Measurements from ENCODE around the gene FLNB.
"Not testable (repeated sequence)": the region's sequence is repeated elsewhere in the genome, so short reads cannot be mapped to it uniquely, and the experiment has no call there.

Gene FLNB

GRCh38 chr3:58184309-58184981 is 176.2 kb downstream of the FLNB start:
- DNase-seq (ENCODE audit: low spot score) = no peak

DNA sequence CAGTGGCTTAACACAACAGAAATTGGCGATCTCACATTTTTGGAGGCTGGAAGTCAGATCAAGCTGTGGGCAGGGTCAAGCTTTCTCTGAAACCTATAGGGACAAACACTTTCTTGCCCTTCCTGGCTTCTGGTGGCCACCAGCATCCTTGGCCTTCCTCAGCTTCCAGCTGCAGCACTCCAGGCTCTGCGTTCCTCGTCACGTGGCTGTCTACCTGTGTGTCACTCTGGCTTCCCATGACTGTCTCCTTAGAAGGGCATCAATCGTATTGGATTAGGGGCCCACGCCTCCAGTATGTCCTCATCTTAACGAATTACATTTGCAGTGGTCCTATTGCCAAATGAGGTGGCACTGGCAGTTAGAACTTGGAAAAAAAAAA is 176.7 kb downstream of the FLNB start:
- DNase-seq (ENCODE audit: low spot score) = no peak

GRCh38 chr3:58188173-58188564 is 179.9 kb downstream of the FLNB start:
- no peak for DNase-seq (ENCODE audit: low spot score)

- no peak for DNase-seq (ENCODE audit: low spot score)
These were observed 180.8 kb downstream of the FLNB start for GRCh38 chr3:58188921-58189451.

GRCh38 chr3:58189691-58190090 is 181.5 kb downstream of the FLNB start:
- no peak for DNase-seq (ENCODE audit: low spot score)

GRCh38 chr3:58190291-58190690 is 182.1 kb downstream of the FLNB start:
- no peak for DNase-seq (ENCODE audit: low spot score)

GRCh38 chr3:58190882-58191281 is 182.7 kb downstream of the FLNB start:
- DNase-seq (ENCODE audit: low spot score) = no peak

- DNase-seq (ENCODE audit: low spot score) = no peak
These were observed 183.3 kb downstream of the FLNB start for GRCh38 chr3:58191361-58191991.

DNA sequence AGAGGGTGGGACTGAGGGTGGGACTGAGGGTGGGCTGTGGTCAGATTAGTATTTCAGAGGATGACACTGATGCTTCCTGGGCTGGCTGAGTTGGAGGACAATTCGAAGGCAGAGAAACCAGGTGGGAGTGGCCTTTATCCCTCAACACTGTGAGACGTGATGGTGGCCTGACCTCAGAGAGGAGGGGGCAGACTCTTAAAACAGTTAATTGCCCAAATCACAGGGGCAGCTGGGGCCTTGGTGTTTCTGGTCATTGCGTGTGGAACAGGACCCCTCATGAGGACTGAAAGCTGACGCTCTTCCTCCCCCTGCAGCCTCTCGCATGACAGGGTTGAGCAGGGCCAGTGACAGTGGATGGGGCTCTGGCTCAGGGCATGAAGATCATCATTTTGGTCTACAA is 183.8 kb downstream of the FLNB start:
- DNase-seq (ENCODE audit: low spot score) = no peak

DNA sequence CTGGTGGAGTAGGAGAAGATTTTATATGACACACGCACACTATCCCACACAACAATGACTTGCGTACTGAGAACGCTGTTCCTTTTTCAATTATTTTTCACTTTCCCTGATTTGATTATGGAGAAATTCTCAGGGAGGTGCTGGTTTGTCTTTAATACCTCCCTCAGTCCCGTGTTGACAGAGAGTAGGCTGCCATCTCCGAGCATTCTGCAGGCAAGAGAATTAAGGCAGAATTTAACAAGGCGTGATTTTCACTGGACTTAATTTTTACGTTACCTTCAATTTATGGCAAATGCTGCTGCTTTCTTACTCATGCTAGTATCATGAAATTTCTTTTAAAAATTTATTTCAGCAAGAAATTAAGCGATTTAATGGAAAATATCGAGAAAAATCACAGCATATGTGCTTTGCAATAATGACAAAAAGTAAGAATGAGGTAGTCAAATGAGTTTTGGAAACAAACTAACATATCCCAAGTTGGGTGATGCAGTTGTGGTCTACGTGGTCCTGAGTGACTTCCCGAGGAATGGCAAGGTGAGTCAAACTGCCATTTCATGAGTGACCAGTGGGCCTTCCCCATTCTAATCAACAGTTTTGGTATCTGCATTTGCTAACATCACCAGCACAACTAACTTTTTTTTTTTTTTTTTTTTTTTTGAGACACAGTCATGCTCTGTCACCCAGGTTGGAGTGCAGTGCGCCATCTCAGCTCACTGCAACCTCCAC is 185.6 kb downstream of the FLNB start:
- DNase-seq (ENCODE audit: low spot score) = no peak

GRCh38 chr3:58197588-58197987 is 189.4 kb downstream of the FLNB start:
- no peak for DNase-seq (ENCODE audit: low spot score)

DNA sequence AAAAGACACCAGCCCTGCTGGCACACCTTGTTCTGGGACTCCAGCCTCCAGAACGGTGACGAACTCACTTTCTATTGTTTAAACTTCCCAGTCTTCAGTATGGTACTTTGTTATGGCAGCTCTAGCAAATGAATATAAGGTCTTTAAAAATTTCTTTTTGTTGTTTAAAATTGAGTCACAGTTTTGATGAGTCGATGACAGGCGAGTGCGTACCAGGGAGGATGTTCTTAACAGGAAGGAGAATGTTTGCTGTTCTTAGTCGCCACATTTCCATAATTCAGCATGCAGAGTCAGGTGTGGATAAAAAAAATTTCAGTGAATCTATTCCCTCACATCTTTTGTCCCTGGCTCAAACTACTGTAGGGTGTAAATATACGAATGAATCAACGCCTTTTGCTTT is 190.1 kb downstream of the FLNB start:
- DNase-seq (ENCODE audit: low spot score) = no peak

DNA sequence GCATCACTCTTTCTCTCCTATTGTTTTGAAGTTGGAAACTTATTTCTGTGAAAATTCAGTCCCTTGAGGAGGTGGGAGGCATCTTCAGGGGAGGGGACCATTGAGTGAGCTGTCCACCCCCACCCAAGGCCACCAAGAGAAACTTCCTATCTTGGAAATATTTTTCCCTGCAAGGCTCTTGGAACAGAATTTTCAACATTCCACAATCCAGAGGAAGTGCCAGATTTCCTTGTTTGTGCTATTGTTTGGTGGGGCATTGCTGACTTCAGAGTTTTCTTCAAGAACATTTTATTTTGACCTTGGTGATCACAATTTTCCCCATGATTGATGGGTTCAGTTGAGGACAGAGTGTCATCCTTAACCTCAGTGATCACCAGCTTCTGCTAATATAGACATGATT is 190.6 kb downstream of the FLNB start:
- DNase-seq (ENCODE audit: low spot score) = no peak

DNA sequence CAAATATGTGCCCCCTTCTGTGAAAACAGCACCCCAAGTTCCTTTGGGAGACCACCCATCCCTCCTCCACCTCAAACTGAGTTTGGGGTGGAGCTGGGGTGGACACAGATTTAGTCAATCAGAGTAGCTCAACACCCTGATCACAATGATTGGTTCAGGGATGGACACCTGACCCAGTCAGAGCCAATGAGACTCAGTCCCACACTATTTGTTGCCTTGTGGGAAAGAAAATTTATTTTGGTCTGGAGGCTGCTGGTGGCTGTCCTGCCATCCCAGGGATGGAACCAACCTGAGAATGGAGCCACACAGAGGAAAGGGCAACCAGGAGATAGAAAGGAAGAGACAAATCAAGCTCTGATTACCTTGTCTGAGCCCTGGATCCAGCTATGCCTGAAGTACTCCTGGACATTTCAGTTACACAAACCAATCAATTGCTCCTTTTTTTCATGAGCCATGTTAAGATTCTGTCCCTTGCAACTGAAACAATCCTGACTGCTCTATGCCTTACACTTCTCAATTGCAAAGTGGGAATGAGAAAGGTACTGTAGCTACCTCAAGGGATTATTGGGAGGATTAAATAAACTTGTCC is 192.0 kb downstream of the FLNB start:
- DNase-seq (ENCODE audit: low spot score) = no peak

GRCh38 chr3:58200846-58201355 is 192.7 kb downstream of the FLNB start:
- DNase-seq (ENCODE audit: low spot score) = no peak

GRCh38 chr3:58201451-58201850 is 193.2 kb downstream of the FLNB start:
- DNase-seq (ENCODE audit: low spot score) = not testable (repeated sequence)

DNA sequence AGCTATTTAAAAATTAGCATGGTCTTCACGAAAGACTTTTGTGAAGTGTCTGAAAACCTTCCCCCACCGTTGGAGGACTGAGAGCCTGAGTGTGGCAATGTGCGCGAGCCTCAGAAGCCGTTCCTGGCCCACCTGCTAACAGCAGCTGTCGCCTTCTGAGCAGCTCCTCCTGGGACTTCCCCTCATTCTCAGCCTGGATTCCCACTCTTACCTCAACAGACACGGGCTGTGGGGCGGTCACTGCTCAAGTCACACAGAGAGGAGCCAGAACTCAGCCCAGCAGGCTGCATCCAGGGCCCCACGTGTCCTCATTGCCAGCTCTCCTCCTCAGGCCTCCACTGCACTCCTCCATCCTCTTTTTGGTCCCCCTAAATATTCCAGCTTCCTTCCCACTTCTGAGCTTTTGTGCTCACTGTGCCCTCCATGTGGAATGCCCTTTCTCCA is 194.7 kb downstream of the FLNB start:
- no peak for DNase-seq (ENCODE audit: low spot score)

DNA sequence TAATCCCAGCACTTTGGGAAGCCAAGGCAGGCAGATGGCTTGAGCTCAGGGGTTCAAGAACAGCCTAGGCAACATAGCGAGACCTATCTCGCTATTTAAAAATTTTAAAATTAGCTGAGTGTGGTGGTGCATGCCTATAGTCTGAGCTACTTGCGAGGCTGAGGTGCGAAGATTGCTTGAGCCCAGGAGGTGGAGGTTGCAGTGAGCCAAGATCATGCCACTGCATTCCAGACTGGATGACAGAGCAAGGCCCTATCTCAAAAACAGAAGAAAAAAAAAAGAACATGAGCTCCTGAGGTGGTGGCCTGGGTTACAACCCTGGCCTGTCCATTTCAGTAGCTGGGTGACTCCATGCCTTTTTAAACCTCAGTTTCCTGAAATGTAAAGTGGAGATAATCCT is 195.3 kb downstream of the FLNB start:
- DNase-seq (ENCODE audit: low spot score) = no peak

DNA sequence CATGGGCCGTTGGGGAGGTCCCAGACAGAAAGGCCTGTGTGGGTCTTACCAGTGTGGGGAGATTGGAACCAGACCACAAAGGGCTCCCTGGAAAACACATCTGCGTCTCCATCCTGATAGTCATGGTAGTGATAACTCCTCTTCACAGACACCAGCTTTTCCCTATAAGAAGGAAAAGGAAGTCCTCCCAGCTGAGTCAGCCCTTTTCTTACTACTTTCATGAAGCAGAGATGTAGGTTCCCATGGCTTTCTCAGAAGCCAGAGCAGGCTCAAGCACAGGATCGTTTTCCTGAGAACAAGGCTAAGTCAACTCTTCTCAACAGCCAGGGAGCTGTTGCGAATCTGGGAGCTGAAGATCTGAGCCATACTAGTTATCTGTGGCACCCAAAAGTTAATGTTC is 196.5 kb downstream of the FLNB start:
- DNase-seq (ENCODE audit: low spot score) = no peak

DNA sequence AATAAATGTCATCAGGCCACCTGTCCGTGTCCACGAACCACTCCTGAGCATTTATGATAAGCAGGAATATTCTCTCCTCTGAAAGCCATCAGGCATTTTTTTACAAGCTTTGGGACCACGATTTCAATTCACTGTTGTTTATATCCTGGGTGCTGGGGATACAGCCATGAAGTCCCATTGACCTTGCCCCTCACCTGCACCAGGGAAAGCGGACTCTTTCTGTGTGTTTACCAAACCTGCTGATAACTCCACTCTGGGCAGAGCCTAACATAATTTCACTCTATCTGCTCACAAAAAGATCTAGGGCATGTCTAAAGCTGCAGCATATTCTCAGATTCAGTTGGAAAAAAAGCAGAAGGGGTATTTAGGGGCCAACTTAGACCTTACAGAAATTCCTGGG is 197.8 kb downstream of the FLNB start:
- no peak for DNase-seq (ENCODE audit: low spot score)

GRCh38 chr3:58206406-58207011 is 198.3 kb downstream of the FLNB start:
- no peak for DNase-seq (ENCODE audit: low spot score)

DNA sequence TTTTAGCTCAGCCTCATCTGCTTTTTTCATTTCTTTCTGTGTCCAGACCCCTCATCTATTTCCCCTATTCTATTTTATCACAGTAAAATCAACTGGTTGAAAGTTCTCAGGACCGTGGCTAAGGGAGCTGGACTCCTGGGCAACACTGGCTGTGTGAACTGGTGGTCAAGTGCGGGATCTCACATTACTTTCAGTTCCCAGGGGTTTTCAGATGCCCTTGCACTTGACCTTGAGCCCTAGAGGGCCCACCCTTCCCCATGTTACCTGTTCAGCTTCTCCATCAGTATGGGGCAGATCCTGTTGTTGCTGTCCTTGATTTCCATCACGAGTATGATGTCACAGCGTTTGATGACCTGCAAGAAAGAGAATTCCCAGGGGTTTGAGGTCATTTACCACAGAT is 199.7 kb downstream of the FLNB start:
- no peak for DNase-seq (ENCODE audit: low spot score)

Data from germinal center (tissue), 1 donor.